ENCODE results near the gene WIPF2.

WIPF2 gene

DNA sequence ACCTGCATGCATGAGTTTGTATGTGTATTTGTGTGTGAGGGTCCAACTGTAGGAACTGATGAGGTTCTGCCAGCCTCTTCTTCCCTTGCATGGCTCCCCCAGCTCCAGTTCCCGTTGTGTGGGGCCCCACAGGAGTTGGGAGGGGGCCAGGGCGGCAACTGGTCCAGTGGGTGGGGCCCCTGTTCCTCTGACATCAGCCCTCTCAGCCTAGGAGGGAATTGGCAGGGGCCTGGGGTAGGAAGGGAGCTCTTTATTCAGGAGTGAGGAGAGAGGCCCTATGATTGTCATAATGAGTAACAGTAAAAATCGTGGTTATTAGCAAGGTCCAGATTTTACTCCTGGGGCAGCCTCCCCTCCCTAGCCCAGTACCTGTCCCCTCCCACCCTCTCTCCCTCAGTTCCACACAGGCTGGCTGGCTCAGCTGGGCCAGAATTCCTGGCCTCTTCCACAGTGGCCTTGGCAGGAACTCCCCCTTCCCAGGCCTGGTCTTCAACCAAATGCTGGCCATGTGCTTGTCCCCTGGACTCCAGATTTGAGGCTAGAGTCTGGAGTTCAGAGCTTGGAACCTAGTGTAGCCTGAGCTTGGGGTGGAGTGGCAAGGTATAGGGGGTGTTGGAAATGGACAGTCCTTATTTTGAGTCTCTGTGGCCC, 108.8 kb downstream of the WIPF2 start:
- DNase-seq: no peak

- no peak for DNase-seq
Measured at GRCh38 chr17:40328386-40328766, 109.3 kb downstream of the WIPF2 start.

DNA sequence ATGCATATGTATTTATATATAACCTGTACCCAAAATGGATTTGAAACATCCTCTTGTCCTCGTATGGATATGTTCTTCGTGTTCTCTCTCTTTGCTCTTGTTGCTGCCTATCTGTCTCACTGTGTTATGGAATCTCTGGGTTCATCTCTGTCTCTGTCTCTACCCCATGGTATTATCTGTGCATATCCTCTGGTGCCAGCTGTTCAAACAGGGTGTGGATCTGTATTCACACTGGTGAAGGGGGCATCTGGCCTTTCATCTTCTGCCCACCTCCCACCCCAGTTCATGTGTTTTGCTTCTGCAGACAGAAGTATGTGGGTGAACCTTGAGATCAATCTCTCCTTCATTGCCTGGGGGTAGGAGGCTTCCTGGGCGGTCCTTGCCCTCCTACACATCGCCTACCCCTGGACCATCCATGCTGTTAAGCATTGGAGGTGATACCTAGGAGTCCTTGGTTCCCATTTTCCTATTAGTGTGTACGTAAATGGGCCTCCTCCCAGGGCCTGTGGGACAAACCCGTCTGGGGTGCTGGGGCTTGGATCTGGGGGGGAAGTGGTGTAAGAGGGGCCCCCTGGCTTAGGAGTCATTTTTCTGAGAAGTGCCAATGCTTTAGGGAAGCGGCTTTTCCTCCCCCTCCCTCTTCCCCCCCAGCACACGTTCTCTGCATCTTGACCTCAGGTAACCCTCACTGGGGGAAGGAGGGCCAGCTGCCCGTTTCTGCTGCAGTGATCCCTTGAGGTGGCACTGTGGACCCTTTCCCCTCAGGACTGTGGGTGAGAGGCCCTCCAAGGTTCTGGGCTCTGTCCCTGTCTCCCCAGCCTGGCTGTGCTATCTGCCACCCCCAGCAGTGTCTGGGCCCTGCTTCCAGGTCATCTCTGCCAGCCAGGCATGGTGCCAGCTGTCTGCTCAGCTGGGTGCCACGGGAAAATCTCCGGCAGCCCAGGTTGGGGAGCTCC, 111.0 kb downstream of the WIPF2 start:
- no peak for DNase-seq

DNA sequence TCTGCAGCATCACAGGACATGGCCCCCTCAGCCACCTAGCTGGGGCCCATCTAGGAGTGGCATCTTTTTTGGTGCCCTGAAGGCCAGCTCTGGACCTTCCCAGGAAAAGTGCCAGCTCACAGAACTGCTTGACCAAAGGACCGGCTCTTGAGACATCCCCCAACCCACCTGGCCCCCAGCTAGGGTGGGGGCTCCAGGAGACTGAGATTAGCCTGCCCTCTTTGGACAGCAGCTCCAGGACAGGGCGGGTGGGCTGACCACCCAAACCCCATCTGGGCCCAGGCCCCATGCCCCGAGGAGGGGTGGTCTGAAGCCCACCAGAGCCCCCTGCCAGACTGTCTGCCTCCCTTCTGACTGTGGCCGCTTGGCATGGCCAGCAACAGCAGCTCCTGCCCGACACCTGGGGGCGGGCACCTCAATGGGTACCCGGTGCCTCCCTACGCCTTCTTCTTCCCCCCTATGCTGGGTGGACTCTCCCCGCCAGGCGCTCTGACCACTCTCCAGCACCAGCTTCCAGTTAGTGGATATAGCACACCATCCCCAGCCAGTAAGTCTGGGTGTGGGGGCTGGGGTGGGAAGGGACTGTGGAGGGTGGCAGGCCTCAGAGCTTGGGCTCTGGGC, 111.9 kb downstream of the WIPF2 start:
- no peak for DNase-seq

GRCh38 chr17:40331743-40332641, 112.9 kb downstream of the WIPF2 start:
- DNase-seq: no peak

Data from fibroblast of skin of back (primary cell).